NCI-H774 (cell line): ENCODE measurements around the gene ST3GAL3.
A peak's percentile ranks its signal among the peaks of the same experiment; 100 is the strongest.
"Not testable (repeated sequence)": the region's sequence is repeated elsewhere in the genome, so short reads cannot be mapped to it uniquely, and the experiment has no call there.

Source experiments
- DNase-seq: peaks from one replicate; lab custom pipeline; 2025; lab: John Stamatoyannopoulos, UW

Gene ST3GAL3

GRCh38 chr1:43757343-43758053 is 50.2 kb downstream of the ST3GAL3 start:
- no peak for DNase-seq

DNA sequence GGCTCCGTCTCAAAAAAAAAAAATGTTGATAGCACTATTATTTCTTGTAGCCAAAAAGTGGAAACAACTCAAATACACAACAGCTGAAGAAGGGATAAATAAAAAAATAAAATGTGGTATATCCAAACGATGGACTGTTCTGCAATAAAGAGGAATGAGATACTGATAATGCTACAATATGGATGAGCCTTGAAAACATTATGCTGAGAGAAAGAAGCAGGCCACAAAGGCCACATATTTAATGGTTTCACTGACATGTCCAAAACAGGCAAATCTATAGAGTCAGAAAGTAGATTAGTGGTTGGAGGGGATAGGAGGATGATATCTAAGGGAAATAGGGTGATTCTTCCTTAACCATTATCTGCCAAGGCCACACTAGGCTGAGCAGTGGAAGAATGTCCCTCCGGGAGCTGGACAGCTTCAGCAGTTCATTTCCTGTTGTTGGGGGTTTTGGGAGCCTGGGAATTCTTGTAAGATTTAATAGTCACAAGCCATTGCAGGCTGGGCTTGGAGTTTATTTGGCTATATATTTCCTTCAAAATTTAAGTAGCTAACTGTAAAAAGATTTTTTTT is 53.5 kb downstream of the ST3GAL3 start:
- no peak for DNase-seq

GRCh38 chr1:43763497-43763973 is 56.2 kb downstream of the ST3GAL3 start:
- DNase-seq: peak; percentile 90

GRCh38 chr1:43764581-43764980 is 57.2 kb downstream of the ST3GAL3 start:
- DNase-seq: no peak

GRCh38 chr1:43766086-43766784 is 58.9 kb downstream of the ST3GAL3 start:
- no peak for DNase-seq

DNA sequence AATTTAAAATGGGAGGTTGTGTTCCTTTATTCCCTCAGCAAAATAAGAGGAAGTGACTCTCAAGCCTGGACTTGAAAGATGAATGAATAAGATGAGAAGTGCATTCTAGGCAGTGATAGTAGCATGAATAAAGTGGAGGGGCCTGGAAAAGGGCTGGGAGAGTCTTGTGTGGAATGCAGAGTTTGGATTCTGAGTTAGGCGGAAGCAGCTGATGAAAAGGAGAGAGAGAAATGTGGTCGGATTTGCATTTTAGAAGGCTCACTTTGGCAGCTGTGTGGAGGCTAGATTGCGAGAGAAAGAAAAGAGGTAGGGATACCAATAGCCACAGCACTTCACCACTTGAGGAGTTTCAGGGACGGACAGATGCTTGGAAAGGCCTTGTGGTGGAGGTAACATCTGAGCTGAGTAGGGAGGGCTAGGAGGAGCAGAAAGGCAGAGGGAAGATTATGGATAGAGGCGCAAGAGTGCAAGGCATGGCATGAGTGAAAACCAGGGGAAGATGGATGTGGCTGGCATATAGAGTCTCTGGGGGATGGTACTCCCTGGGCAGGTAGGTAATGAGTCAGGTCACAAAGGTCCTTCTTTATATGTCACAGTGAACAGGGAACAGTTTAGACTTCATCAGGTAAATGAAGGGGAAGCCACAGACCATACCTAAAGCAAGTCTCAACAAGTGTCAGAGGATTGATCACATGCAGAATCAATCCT is 59.6 kb downstream of the ST3GAL3 start:
- no peak for DNase-seq

GRCh38 chr1:43768168-43768567 is 60.8 kb downstream of the ST3GAL3 start:
- no peak for DNase-seq

DNA sequence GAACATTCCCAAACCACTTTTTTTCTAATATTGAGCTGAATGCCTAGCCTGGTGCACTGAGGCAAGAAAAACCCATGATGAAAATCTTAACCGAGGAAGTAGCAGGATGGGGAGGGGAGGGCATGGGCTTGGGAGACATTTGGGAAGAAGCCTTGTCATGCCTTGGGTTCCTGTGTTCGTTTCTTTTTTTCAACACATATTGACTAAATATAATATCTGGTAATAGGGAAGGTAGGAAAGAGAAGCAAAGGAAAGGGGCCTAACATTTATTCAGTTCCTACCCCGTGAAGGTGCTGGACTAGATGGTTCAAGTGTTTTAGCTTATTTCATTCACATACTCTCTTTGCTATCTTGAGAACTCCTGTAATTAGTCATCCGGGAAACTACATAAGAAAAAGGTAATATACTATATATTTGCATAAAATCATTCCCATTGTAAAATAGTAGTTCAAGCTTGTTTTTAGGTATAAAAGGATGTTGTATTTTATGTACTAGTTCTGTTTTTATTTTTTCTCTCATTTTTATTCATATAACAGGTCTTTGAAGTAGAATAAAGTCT is 62.1 kb downstream of the ST3GAL3 start:
- DNase-seq: no peak

DNA sequence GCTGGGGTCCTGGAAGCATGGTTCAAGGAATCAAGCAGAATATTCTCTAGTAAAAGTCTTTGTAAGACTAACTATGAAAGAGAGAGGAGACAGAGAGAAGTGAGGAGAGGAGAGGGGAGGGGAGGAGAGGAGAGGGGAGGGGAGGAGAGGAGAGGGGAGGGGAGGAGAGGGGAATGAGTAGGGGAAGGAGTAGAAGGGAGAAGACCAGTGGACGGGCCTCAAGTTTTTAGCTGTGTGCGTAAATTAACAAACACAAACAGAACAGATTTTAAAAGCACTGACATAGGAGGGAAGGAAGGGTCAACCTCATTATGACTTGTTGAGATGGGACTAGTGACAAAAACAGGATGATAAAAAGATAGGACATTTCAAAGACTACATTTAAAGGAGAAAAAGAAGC is 62.8 kb downstream of the ST3GAL3 start:
- DNase-seq: no peak

- no peak for DNase-seq
Measured at GRCh38 chr1:43772978-43773377, 65.6 kb downstream of the ST3GAL3 start.

- DNase-seq: no peak
Measured at GRCh38 chr1:43773821-43774220, 66.5 kb downstream of the ST3GAL3 start.

DNA sequence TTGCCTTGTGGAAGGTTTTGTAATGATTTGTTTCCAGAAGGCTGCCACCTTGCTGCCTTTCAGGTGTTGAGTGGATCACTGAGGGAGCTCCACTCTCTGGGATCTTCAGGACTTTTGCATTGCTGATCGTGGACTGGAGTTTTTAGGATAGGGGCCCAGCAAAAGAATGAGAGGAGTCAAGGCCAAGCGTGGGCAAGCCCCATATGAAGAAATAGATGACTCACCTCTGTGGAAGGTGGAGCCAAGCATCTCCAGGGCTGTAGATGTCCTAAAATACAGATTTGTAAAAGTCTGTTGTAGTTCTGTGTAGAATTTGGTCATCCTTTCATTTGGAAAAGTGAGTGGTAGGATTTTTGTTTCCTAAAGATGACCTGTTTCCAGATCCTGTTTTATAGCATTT is 67.0 kb downstream of the ST3GAL3 start:
- no peak for DNase-seq

DNA sequence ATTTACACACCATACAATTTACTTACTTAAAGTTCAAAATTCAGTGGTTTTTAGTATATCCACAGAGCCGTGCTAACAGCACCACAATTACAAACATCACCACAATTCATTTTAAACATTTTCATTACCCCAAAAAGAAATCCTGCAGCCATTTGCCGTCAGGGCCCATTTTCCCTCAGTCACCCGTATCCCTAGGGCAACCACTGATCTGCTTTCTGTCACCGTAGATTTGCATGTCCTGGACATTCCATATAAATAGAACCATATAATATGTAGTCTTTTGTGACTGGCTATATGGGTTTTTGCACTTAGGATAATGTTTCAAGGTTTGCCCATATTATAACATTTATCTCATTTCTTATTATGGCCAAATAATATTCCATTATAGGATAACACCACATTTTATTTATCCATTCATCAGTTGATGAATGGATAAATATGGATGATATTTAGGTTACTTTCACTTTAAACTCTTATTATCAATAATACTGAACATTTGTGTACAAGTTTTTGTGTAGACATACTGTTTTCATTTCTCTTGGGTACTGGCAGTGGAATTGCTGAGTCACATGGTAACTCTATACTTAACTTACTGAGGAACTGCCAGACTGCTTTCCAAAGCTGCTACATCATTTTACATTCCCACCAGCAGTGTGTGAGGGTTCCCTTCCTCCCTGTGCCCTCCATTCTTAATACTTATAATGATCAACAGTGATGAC is 68.9 kb downstream of the ST3GAL3 start:
- DNase-seq: no peak

- not testable (repeated sequence) for DNase-seq
Measured at GRCh38 chr1:43777916-43778315, 70.6 kb downstream of the ST3GAL3 start.

DNA sequence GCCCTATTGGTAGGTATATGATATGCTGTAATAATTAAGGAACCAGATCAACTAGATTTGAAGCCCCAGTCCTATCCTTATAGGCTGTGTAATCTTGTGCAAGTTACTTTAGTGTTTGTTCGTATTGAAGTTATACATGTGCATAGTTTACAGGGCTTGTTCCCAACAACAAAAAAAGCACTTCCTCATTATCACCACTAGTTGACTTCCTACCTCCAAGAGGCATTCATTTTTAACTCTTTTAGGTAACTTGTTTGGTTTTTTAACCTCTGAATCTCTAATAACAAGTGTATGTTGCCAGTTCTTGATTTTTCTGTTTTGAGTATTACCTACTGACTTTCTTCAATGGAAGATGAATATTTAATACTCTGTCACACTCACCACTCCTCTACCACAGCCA is 71.9 kb downstream of the ST3GAL3 start:
- no peak for DNase-seq

GRCh38 chr1:43779805-43780403 is 72.6 kb downstream of the ST3GAL3 start:
- DNase-seq: no peak

GRCh38 chr1:43781574-43781973 is 74.2 kb downstream of the ST3GAL3 start:
- DNase-seq: no peak

DNA sequence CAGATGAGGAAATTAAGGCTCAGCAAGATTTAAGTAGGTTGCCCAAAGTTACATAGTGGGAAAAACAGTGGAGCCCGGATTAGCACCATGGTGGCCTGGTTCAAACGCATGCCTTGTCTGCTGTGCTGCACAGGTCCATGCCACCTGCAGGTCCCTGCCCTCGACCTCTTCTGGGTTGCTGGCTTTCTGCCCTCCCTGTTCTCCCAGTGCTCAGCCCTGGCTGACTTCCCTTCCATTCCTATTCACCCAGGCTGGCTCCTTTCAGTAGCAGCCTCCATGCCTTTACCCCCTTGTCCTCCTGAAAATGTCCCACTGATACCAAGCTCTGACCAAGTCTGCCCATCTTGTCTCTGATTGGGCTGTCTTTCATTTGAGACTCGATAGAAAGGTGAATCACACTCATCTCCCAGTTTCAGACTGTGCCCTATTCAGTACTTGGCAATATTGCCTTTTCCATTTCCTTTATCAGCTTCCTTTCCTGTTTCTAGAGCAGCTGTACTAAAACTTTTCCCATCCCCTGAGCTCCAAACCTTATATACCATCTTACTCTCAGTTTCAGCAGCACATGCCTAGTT is 75.8 kb downstream of the ST3GAL3 start:
- DNase-seq: no peak

- DNase-seq: peak; percentile 35
Measured at GRCh38 chr1:43783671-43784205, 76.4 kb downstream of the ST3GAL3 start.

GRCh38 chr1:43786201-43786958 is 79.0 kb downstream of the ST3GAL3 start:
- DNase-seq: no peak
